GM21528 (cell line): Measurements from ENCODE around the gene MON1A.

Experiments used
- ATAC-seq: cut with Tn5 transposase; IDR thresholded peaks from one replicate; pipeline ENCODE4 v1.9.1; 2021; ENCODE audit warnings: mild to moderate bottlenecking, moderate library complexity; ENCODE audit not compliant: unreplicated experiment, low FRiP score

MON1A gene

GRCh38 chr3:49859576-49860305, 69.9 kb downstream of the MON1A start:
- no peak for ATAC-seq
